NCI-H524 treated with DMSO at 0.1 percent for 48 hours (cell line): ENCODE results near the gene RAB4B.
A peak's percentile ranks its signal among the peaks of the same experiment; 100 is the strongest.
"Not testable (repeated sequence)": the region's sequence is repeated elsewhere in the genome, so short reads cannot be mapped to it uniquely, and the experiment has no call there.

Source experiments
- DNase-seq: peaks from one replicate; lab custom pipeline; 2025; lab: John Stamatoyannopoulos, UW

The RAB4B gene

GRCh38 chr19:40780582-40780981, 2.5 kb downstream of the RAB4B start:
- no peak for DNase-seq

GRCh38 chr19:40781140-40781539, 3.1 kb downstream of the RAB4B start:
- DNase-seq: no peak

- no peak for DNase-seq
Measured at GRCh38 chr19:40783711-40784110, 5.7 kb downstream of the RAB4B start.

GRCh38 chr19:40784146-40784545, 6.1 kb downstream of the RAB4B start:
- not testable (repeated sequence) for DNase-seq

GRCh38 chr19:40785526-40785925, 7.5 kb downstream of the RAB4B start:
- DNase-seq: no peak

- no peak for DNase-seq
Measured at GRCh38 chr19:40786060-40787037, 8.3 kb downstream of the RAB4B start.

- DNase-seq: no peak
Measured at GRCh38 chr19:40791349-40791748, 13.3 kb downstream of the RAB4B start.

GRCh38 chr19:40791996-40792395, 13.9 kb downstream of the RAB4B start:
- DNase-seq: no peak

GRCh38 chr19:40797166-40797962, 19.3 kb downstream of the RAB4B start:
- no peak for DNase-seq

GRCh38 chr19:40797963-40798682, 20.1 kb downstream of the RAB4B start:
- DNase-seq: no peak

GRCh38 chr19:40798683-40799557, 20.9 kb downstream of the RAB4B start, which contains the start of gene EGLN2:
TSS of gene EGLN2 (plus strand) at chr19:40799191. CDS start at chr19:40800573, 1,382 bp downstream.
- DNase-seq: peak; percentile 97

- DNase-seq: no peak
Measured at GRCh38 chr19:40799558-40800338, 21.7 kb downstream of the RAB4B start.

- DNase-seq: no peak
Measured at GRCh38 chr19:40800339-40800996, 22.4 kb downstream of the RAB4B start.

GRCh38 chr19:40800997-40801377, 22.9 kb downstream of the RAB4B start:
- DNase-seq: no peak

- no peak for DNase-seq
Measured at GRCh38 chr19:40801426-40802299, 23.6 kb downstream of the RAB4B start.

- DNase-seq: no peak
Measured at GRCh38 chr19:40802300-40803169, 24.5 kb downstream of the RAB4B start.

GRCh38 chr19:40803170-40803856, 25.3 kb downstream of the RAB4B start:
- no peak for DNase-seq
